HG03342 (cell line): ENCODE results near the gene ARHGEF28.

ENCODE experiments used
- ATAC-seq: cut with Tn5 transposase; IDR thresholded peaks from one replicate; pipeline ENCODE4 v1.9.1; 2021; ENCODE audit warnings: mild to moderate bottlenecking, moderate library complexity; ENCODE audit not compliant: unreplicated experiment

The ARHGEF28 gene

DNA sequence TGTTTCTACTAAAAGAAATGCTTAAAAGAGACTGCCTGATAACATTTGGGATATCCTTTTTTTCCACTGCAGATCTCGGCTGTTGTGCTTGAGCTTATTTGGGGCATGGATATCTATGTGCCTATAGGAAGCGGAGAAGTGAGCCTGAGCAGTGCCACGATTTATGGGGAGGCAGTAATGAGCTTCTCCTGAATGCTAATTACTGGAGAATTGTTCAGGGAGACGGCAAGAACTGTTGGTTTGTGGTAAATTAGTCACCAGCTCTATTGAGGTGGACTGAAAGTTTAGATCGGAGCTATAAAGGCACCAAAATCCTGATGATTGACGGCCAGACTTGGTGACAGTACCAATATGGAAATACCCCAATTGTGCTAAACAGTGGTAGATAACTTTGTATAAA lies 186.5 kb downstream of the ARHGEF28 start:
- no peak for ATAC-seq

DNA sequence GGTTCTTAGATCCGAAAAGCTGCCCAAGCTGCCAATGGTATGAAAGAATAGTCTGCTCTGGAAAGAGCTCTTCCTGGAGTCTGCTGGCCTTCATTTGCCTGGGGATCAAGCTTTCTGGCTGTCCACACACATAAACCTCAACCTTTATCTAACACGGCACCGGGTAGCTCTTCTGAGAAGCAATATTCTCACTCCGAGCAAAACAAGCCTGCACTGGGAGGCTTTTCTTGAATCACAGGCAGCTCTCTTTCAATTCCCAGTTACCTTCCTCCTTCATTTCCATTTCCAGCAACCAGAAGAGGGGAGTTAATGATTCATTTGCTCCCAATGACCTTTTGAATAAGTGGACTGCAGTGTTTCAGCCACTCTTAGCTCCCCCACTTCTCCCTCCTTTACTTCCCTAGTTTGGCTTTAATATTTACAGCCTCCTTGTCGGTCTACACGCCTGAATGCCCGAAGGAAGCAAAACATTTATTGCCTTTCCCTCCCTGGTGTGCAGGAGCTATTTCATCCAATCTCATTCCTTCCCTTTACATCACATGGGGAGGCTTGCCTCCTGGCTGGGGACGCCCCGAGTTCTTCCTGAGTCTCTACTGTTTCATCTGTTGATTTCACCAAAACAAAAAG lies 187.1 kb downstream of the ARHGEF28 start:
- no peak for ATAC-seq

DNA sequence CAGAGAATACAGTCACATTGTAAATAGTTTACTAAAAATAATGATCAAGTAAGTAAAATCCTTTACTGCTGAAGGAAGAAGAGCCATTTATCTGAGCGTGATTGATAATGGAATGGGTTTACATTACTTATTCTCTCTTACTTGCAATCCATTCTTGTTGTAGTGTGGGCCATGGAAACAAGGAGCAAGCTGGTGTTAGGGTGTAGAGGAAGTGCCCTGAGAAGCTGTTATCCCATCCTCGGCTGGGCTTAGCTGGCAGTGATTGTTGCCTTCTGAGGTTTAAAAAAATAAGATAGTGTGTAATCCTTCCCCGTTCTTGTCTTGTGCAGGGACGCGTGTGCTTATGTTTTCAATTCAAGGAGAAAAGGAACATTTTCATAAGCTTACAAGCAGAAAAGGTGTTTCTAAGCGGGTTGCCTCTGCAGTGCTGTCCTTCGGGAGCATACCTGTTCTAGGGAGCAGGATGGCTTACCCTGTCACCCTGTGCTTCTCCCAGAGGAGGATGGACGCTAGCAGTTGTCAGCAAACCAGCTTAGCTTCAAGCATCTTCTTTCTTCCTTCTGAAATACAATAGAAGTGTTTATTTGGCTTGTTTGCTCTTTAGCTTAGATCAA lies 188.3 kb downstream of the ARHGEF28 start:
- ATAC-seq, result no peak

DNA sequence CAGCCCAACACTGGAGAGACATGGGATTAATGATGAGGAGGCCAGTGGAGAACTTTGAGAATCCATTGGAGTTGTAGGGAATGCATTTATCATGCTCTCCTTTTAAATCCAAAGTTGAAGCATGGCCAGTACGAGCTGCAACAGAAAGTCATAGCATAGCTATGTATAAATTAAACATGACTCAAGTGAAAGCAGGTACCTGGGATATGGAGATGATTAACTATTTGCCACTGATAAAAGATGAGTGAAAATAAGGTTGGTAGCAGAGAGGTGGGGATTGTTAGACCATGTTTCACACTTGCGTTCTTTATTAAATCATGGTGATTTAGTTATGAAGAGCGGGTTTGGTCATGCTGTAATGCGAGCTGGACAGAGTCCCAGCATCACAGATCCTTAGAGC lies 189.6 kb downstream of the ARHGEF28 start:
- no peak for ATAC-seq

DNA sequence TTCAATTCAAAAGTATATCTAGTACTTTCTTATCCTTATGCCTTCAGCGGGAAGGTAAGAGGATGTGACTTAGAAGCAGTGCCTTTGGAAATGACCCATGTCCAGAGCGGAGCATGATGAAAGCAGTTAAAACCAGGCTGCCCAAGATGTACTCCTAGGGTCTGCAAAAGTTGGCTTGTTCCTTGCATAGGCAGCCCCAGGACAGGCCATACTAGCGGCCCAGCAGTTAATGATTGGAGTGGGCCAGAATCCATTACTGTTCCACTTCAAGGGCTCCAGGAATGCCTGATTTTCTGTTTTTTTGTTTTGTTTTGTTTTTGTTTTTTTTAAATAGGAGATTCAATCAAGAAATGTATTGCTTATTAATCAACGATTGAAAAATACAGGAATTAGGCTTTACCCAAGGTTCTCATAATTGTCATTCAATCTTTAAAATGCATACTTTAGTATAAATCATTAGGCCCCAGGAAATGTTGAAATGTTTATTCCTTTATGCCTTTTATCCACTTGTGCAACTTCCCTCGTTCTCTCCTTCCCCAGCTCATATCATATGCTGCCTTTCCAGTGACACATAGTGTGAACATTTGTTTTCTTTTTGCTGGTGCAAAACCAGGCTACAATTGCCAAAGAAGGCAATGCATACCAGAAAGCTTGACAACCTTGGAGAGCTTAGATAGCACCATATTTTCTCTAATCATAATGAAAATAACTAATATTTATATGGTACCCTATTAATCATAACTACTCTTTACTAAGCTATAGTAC lies 190.8 kb downstream of the ARHGEF28 start:
- no peak for ATAC-seq

DNA sequence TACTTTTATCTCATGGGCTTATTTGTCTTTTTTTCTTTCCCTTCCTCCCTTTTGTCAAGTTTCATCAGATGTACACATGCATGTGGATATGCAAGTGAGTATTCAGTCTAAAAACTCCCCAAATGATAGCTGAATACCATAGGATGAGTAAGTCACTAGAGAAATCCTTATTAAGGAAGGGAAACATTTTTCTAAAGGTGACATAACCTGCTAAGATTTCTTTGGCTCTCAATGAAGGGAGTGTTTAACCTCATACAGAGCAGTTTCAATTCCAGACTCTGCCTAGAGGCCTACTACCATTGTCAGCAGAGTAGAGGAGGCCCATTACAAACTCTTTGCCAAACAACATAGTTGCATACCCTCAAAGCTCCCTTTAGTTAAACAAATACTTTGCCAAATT lies 192.4 kb downstream of the ARHGEF28 start:
- no peak for ATAC-seq

DNA sequence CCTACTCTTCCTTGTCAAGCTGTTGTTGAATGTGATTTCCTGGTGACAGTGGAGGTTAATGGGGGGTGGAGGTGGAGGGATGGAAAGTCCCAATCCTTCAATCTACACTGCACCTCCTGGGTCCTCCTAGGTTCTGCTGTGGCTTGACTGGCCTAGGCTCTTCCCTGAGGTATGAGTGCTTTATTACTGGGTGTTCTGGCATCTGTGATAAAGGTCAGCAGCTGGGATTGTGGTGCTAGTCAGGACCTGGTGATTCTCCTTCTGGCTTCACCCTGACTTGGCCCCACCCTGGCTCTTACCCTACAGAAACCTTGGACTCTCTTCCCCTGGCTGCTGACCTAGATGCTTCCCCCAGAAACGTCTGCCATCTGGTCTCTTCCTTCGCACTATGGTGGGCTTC lies 194.3 kb downstream of the ARHGEF28 start:
- ATAC-seq, result no peak

DNA sequence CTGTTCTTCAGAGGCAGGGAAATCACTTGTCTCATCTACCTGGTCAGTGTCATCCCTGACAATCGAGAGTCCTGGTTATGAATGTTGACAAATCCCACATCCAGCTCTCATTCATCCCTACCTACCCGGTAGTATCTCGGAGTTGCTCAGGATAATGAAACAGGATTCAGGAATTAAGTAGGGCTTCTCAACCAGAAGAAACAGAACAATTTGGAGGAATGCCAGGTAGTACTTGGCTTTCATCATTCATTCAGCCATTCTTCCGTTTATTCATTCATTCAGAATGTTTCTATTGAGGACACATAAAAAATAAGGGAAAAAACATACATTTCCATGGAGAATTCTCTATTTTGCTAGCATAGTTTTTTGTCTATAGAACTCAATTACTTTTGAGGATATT lies 195.0 kb downstream of the ARHGEF28 start:
- no peak for ATAC-seq

DNA sequence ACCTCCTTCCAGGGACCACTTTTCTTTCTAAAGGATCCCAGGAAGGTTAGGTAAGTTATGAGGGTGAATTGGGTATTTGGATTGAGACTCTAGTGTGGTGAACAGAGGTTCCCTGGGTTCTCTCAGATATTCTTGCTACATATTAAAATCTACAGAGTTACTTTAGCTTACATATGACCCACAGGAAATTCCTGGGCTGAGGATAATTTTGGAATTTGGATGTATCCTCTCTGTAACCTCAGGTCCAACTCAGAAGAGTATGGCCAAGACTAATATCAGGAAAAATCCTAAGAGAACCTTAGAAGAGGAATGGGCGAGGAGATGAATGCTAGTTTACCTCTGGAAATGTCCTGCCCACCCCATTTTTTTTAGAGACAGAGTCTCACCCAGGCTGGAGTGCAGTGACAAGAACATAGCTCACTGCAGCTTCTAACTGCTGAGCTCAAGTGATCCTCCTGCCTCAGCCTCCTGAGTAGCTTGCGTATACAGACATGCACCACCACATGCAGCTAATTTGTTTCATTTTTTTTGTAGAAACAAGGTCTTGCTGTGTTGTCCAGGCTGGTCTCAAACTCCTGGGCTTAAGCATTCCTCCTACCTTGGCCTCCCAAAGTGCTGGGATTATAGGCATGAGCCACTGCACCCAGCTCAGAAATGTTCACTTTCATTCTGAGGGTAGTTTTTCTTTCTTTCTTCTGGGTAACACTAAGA lies 196.4 kb downstream of the ARHGEF28 start:
- no peak for ATAC-seq

DNA sequence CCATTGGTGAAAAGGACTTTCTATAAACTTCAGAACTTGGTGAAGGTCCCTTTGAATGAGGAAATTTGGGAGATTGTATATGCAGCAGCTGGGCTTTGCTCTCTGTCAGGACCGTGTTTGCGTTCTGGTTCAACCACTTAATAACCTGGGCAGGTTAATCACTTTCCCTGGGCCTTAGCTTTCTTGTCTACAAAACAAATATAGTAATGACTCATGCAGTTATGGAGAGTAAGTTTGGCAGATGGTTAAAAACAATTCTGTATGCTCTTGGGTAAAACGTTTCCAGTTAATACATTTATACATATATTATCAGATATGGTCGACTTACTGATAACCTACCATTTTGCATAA lies 197.0 kb downstream of the ARHGEF28 start:
- ATAC-seq, result no peak

DNA sequence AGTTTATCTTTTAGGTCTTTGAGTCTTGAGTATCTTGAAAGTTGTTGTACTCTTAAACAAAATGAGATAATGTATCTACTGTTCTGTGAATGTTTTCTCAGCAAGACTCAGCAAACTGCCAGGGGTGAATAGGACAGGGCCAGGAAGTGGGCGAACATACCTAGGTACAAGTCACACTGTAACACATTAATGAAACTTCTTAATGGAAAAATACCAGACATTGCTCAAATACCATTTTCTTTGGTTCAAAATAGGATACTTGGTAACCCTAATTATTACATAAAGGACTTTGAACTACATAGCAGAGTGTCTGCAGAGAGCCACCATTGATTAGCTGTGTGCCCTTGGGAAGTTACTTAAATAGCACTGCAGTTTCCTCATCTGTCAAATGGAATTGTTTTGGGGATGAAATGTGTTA lies 197.5 kb downstream of the ARHGEF28 start:
- ATAC-seq, result no peak

DNA sequence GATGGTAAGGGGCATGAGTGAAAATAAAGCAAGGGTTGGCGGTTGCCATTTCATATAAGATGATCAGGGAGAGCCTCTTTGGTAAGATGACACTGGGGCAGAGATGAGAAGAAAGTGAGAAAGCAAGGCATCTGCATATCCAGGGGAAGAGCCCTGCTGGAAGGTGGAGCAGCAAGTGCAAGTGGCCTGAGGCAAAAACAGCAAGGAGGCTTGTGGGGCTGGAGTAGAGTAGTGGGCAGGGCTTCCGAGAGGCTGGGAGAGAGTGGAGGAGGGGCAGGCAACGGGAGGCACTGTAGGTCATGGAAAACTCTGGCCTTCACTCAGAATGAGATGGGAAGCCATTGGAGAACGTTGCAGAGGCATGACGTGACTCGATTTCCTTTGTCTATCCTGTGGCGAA lies 199.2 kb downstream of the ARHGEF28 start:
- ATAC-seq, result no peak

DNA sequence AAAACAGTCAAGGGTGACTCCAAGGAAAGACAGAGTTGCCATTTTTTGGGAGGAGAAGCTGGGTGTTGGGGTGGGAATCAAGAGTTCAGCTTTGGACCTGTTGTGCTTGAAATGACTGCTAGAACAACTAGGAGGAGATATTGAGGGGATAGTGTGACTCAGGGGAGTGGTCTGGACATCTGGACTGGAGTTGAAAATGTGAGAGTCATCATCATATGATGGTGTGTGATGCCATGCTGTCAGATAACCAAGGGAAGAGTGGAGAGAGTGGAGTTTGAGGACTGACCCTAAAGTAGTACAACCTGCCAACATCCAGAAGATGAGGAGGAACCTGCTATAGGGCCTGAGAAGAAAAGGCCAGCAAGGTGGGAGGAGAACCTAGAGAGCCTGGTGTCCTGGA lies 199.7 kb downstream of the ARHGEF28 start:
- no peak for ATAC-seq

DNA sequence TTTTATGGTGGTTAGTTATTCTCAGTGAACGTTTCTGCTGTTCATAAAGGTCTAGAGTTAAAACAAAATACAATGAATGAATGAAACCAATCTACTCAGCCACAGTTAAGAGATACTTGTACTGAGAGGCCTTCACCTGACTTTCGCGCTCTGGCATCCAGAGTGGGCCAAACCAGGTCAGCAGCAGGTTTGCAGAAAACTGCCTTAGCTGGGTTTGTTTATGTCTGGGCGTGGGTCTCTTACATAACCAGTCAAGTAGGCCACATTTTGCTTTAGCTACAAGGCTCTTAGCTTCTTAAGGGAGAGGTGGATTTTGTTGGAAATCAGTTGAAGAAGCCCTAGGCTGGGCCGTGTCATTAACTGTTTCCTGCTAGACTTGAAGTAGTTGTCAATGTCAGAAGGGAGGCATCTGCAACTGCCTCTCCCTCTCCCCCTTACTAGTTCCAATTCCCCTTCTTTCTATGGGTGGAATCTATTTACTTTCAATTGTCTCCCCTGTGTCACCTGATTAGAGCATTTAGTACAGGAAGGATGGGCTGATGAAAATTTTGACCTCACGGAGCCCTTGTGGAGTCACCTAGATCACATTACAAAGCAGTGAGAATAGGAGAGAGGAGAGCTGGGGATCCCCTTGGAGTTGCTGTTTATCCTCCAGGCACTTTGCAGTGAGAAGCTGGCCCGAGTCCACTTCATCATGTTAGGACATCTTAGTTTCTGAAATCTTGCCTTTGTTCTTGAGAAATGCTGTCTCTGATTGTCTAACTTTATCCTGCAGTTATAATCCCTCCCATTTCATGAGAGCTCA lies 200.5 kb downstream of the ARHGEF28 start:
- ATAC-seq, result no peak

DNA sequence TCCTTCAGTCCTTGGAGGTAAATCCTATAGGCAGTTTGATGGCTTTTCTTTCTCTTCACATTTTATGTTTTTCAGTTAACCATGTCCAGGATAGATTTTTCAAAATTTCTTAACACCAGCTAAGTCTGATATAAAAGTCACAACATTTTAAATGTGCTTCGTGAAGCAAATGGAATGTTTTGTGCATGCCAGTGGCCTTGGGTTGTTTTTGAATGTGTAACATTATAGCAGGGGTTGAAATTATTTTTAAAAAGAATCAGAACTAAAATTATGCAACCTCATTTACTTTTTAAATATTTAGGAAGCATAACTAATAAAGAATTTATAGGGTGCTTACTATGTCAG lies 201.1 kb downstream of the ARHGEF28 start:
- no peak for ATAC-seq

DNA sequence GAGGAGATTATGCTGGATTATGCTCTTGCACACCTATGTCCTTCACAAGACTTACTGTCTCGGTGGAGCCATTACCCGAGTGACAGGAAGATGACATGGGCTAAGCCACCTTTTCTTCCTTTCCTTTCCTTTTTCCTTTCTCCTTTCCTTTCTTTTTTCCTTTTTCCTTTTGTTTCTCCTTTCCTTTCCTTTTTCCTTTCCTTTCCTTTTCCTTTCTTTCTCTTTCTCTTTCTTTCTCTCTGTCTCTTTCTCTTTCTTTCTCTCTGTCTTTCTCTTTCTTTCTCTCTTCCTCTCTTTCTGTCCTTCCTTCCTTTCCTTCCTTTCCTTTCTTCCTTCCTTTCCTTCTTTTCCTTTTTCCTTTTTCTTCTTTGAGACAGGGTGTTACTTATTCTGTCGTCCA lies 202.5 kb downstream of the ARHGEF28 start:
- ATAC-seq, result no peak

DNA sequence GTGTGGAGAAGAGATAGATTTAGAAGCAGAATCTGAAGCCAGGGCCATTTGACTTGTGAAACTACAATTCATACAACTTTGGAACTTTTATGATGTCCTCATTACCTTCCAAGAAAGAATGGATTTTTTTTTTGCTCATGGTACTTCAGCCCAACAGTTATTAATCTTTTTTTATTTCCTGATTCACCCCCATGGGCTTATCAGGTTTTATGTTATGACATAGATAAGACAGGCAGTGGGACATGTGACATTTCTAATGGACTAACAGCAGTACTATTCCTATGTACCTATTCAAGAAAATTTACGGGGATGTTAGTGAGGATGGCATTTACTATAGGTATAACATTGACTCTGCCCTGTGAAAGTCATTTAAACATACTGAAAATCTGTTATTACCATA lies 204.7 kb downstream of the ARHGEF28 start:
- ATAC-seq, result no peak

DNA sequence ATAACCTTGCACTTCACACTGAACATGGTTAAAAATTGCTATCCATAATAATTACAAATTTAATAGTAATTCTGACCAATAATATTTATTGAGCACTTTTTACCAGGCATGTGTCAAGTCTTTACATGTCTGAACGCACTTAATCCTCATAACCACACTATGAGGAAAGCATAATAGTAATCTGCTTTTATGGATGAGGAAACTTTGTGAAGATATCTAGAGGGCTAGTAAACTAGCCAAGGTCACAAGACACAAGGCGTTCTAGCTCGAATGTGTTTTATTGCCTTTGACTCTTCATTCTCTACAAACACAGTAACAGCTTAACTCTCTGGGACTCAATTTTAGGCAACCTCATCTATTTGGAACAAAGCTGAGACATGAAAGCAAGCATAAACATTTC lies 205.1 kb downstream of the ARHGEF28 start:
- no peak for ATAC-seq

DNA sequence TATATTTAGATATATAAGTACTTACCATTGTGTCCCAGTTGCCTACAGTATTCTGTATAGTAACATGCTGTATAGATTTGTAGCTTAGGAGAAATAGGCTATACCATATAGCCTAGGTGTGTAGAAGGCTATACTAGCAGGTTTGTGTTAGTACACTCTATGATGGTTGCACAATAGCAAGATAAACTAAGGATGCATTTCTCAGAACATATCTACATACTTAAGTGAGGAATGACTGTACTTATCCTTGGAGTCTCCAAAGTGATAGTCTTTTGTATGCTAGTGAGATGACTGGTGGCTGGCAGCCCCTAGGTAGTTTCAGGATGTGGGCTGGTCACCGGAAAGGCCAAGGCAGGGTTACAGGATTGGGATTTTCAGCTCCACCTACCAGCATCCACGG lies 208.7 kb downstream of the ARHGEF28 start:
- ATAC-seq, result no peak

DNA sequence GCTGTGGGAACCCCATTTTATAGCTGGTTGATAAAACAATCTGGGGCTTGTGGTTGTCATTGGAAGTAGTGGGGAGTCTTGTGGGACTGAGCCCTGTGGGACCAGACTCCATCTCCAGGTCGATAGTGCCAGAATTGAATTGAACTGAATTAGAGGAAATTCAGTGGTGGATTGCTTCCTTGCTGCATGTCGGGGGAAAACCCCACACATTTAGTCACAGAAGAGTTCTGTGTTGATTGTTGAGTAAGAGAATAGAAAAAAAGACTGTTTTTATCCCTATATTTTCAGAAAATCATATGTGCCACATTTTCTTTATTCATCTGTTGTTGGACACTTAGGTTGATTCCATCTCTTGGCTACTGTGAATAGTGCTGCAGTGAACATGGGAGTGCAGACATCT lies 209.7 kb downstream of the ARHGEF28 start:
- ATAC-seq, result no peak

DNA sequence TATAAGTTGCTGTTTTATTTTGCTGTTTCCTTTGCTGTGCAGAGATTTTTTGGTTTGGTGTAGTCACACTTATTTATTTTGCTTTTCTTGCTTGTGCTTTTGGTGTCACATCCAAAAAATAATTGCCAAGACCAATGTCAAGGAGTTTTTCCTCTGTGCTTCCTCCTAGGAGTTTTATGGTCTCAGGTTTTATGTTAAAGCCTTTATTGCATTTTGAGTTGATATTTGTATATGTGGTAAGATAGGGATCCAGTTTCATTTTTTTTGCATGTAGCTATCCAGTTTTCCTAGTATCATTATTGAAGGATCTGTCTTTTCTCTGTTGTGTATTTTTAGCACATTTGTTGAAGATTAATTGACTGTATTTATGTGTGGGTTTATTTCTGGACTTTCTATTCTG lies 210.6 kb downstream of the ARHGEF28 start:
- ATAC-seq, result no peak
